ENCODE results near the gene FEN1.

Gene FEN1

GRCh38 chr11:61792310-61793082, at the start of gene FEN1, which contains the start of gene TMEM258:
TSS of gene FEN1 (plus strand) at chr11:61792911. CDS start at chr11:61795362, 2,451 bp downstream.
TSS of gene TMEM258 (minus strand) at chr11:61792599. CDS start at chr11:61792558, 41 bp downstream.
- peak; percentile 77 to 82 for DNase-seq (ENCODE audit: low read depth in 1 of 2, low spot score in 1 of 2)

GRCh38 chr11:61743486-61744095, 49.1 kb upstream of the FEN1 start:
- DNase-seq (ENCODE audit: low read depth in 1 of 2, low spot score in 1 of 2): no peak

GRCh38 chr11:61744181-61744580, 48.5 kb upstream of the FEN1 start:
- DNase-seq (ENCODE audit: low read depth in 1 of 2, low spot score in 1 of 2): no peak

GRCh38 chr11:61744609-61745156, 48.0 kb upstream of the FEN1 start:
- DNase-seq (ENCODE audit: low read depth in 1 of 2, low spot score in 1 of 2): no peak

DNA sequence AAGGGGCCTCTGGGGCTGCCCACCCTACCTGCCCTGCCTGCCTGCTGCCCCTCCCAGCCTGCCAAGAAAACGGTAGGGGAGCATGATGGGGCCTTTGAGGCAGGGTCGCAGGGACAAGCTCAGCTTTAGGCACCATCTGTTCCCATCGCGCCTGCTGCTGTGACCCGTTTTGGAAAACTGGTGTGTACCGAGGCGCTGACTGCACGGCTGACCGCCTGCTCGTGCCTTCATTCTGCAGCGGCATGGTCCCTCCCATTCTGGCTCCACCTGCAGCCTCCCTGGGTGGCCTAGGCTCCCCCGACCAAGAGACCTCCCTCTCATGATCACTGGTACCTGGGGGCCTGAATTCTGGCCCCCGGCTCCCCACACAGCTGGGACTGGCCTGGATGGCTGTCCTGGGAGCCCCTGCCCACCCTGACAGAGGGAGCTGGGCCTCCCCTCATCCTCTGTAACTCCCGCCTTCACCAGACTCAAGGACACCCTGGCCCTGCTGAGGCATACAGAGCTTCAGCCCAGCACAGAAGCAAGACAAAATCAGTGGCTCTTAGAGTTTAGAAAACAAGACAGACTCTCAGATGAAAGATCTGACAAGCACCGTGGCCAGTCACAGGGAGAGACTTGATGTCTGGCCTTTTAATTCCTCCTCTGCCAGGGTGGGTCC, 46.8 kb upstream of the FEN1 start:
- no peak for DNase-seq (ENCODE audit: low read depth in 1 of 2, low spot score in 1 of 2)

GRCh38 chr11:61746442-61747191, 46.1 kb upstream of the FEN1 start:
- no peak for DNase-seq (ENCODE audit: low read depth in 1 of 2, low spot score in 1 of 2)

DNA sequence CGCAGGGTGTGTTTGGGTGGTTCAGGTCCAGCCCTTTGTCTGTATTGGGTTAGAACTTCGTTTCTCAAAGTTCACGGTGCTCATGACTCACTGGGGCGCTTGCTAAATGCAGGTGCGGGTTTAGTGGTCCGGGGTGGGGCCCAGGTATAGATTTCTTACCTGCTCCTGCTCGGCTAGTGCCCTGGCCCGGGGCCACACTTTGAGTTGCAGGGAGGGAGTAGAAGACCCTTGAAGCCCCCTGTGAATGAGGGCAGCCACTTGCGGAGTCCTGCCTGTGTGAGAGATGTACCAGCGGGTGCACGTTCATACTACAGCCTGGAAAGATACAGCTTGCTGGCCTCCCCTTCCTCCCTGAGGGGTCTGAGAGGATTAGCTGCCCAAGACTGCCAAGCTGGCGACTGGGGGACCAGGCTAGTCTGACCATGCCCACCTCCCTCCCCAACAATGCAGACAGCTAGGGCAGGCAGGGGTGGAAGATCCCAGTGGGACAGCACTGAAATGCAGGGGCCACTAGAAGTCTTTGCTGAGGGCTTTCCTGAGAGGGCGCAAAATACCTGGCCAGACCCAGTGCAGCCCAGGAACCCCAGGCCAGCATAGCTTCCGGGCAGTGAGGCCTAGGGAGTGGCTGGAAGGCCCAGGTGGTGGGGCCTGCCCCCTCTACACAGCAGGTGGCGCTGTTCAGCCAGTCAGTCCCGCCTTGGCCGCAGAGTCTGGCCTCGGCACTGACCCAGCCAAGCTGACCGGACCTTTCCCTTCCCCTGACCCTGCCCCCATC, 45.3 kb upstream of the FEN1 start:
- no peak for DNase-seq (ENCODE audit: low read depth in 1 of 2, low spot score in 1 of 2)

GRCh38 chr11:61747967-61748285, 44.8 kb upstream of the FEN1 start:
- no peak for DNase-seq (ENCODE audit: low read depth in 1 of 2, low spot score in 1 of 2)

DNA sequence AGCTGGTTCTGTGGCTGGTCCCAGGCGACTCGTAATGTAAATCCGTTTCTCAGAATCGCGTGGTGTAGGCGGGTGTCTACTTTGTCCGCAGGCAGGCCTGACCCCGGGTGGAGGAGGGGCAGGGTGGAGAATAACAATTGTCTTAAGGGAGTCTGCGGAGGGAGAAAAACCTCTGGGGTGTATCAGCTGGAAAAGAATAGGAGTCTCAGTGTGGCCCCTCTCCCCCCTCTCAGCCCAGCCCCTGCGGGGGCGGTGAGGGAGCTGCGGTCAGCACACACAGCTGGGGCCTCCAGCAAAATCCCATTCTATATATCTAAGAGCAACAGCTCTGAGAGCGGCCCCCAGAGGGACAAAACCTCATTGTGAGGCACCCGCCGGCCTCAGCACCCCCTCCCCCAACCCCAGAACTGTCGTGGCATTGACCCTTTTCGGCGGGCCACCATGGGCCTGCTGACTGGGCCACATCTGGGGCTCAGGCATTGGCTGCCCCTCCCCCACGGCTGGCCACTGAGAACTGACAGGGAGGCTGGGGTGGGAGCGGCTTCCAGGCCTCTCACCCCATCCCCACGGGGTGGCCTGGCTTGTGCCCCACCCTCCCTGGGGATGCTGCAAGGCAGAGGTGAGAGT, 43.0 kb upstream of the FEN1 start:
- DNase-seq (ENCODE audit: low read depth in 1 of 2, low spot score in 1 of 2): no peak

DNA sequence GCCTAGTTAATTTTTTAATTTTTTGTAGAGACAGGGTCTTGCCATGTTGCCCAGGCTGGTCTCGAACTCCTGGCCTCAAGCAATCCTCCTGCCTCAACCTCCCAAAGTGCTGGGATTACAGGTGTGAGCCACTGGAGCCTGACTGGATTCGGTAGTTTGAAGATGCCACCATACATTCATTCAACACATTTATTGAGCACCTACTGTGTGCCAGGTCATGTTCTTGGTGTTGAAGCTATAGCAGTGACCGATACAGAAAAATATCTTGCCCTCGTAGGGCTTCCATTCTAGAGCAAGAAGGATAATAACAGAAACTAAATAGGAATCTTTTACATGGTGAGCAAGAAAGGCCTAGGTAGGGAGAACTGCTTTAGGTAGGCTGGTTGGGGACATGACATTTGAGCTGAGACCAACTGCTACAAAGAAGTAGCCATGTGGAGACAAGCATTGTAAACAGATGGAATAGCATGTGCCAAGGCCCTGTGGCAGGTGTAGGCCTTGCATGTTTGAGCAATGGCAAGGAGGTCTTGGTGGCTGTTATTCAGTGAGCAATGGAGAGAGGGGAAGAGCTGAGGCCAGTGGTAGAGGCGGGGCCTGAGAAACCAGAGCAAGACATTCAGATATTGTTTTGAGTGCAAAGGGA, 42.0 kb upstream of the FEN1 start:
- no peak for DNase-seq (ENCODE audit: low read depth in 1 of 2, low spot score in 1 of 2)

DNA sequence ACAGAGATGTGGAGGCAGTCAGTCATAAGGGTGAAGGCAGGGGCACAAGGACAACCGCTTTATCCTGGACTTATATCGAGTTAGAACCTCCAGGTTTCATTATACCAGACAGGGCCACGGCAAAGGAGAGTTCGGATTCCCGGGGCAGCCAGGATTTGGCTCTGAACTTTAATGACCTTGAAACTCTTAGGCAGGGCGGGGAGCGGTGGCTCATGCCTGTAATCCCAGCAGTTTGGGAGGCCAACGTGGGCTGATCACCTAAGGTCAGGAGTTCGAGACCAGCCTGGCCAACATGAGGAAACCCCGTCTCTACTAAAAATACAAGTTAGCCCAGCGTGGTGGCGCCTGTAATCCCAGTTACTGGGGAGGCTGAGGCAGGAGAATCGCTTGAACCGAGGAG, 41.3 kb upstream of the FEN1 start:
- DNase-seq (ENCODE audit: low read depth in 1 of 2, low spot score in 1 of 2): no peak

DNA sequence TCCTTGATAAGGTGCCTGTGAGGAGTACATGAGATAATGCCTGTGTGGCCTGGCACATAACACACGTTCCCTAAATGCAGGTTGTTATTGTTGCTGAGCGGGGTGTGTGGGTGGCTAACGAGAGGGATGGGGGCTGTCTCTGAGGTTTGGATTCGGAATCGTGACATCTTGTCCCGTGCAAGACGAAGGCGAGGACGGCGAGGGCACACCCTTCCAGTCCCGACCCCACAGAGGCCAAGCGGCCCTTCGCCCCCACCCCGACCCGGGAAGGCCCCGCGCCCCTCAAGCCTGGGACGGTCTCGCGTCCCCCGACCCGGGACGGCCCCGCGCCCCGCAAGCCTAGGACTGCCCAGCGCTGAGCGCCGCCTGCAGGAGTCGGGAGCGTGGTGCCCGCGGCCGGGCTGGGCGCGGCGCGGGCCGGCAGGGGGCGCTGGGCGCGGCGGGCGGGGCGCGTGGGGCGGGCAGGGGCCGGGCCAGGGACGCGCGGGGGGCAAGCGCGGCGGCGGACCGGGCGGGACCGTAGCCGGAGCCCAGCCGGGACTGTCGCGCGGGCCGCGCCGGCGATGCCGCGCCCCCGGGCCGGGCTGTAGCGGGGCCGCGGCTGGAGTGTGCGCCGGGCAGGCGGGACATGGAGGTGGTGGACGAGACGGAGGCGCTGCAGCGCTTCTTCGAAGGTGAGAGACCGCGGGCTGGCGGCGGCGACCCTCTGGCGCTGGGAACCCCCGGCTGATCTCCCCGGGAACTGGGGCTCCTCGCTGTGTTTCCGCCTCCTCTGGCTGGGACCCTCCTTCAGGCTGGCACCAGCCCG, 40.4 kb upstream of the FEN1 start, which contains the start of gene MYRF:
Gene MYRF, plus strand, starts transcription at position 520 of the 808 bp plus-strand sequence. Its CDS starts 109 bp downstream, at position 629.
- DNase-seq (ENCODE audit: low read depth in 1 of 2, low spot score in 1 of 2): peak; percentile 25 to 33

- no peak for DNase-seq (ENCODE audit: low read depth in 1 of 2, low spot score in 1 of 2)
Measured at GRCh38 chr11:61752925-61753521, 39.7 kb upstream of the FEN1 start.

DNA sequence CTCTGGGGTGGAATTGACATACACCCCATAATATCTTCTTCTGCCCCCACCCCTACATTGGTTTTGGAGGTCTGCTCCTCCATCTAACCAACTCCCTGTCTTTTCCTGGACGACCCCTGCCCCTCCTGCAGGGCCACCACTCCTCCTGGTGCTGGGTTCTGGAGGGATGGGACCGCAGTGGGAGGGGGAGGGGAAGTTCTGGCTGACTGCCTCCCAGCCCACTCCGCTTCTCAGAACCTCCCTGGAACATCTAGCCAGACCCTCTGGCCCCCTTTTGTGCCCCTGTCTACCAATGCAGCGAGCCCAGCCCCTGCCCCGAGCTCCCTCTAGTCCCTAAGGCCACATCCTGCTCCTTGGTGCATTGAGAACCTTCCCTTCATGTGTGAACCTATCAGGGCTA, 39.0 kb upstream of the FEN1 start:
- no peak for DNase-seq (ENCODE audit: low read depth in 1 of 2, low spot score in 1 of 2)

- no peak for DNase-seq (ENCODE audit: low read depth in 1 of 2, low spot score in 1 of 2)
Measured at GRCh38 chr11:61754534-61755482, 37.9 kb upstream of the FEN1 start.

DNA sequence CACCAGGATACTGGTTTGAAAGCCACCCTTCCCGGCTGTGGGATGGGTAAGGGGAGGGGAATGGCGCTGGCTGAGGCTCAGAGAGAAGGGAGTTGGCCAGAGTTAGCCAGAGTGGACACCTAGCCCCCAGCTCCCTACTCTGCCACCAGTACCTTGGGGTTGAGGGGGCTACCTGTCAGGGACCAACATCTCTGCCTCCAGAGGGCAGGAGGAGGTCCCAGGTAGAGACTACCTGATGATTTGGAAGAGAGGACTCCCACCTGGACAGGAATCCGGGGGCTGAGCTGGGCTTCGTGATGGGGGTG, 36.6 kb upstream of the FEN1 start:
- no peak for DNase-seq (ENCODE audit: low read depth in 1 of 2, low spot score in 1 of 2)

DNA sequence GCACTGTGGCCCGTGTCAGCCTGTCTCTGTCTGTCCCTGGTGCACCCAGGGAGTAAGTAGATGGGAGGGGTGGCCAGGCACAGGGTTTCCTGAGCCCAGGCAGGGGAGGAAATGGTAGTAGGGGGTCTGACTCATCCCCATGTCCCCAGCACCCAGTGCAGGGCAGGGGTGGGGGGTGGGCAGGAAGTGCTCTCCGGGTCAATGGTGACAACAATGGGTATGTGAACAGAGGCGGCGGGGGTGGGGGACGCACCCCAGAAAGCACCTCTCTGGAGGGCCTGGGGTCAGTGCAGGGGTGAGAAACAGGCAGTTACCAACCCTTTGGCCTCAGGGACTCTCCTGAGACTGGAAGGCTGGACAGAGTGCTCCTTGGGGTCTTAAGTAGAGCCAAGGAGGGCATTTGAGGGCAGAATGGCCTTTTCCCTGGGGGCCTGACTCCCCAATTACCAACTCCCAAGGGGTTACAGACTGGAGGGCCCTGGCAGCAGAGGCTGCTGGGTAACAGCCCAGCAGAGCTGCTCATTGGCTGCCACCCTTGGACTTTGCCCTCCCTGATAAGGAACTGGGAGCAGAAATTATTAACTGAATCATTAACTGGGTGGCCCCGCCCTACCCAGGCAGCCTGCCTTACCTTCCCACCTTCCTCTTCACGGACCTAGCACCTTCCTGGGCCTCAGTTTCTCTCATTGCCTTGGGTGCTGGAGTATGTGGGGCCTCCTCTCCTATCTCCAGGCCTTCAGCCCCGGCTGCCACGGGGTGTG, 36.1 kb upstream of the FEN1 start:
- DNase-seq (ENCODE audit: low read depth in 1 of 2, low spot score in 1 of 2): no peak
